ENCODE results near the gene CTNND1.

DNA sequence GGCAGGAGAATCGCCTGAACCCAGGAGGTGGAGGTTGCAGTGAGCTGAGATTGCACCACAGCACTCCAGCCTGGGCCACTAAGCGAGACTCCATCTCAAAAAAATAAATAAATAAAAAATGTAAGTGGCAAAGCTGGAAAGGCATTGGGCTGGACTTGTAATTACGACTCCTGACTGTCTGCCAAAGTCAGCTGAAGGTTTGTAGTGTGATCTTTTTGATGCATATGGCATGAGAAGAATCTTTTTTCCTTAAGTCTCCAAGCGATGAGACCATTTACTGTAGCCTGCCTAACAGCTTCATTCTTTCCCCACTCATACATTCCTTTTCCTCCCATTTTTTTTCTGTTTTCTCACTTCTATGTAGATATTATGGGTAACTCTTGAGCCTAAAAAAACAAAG lies 24.8 kb downstream of the CTNND1 start:
- TF ChIP-seq, protein P1, sequence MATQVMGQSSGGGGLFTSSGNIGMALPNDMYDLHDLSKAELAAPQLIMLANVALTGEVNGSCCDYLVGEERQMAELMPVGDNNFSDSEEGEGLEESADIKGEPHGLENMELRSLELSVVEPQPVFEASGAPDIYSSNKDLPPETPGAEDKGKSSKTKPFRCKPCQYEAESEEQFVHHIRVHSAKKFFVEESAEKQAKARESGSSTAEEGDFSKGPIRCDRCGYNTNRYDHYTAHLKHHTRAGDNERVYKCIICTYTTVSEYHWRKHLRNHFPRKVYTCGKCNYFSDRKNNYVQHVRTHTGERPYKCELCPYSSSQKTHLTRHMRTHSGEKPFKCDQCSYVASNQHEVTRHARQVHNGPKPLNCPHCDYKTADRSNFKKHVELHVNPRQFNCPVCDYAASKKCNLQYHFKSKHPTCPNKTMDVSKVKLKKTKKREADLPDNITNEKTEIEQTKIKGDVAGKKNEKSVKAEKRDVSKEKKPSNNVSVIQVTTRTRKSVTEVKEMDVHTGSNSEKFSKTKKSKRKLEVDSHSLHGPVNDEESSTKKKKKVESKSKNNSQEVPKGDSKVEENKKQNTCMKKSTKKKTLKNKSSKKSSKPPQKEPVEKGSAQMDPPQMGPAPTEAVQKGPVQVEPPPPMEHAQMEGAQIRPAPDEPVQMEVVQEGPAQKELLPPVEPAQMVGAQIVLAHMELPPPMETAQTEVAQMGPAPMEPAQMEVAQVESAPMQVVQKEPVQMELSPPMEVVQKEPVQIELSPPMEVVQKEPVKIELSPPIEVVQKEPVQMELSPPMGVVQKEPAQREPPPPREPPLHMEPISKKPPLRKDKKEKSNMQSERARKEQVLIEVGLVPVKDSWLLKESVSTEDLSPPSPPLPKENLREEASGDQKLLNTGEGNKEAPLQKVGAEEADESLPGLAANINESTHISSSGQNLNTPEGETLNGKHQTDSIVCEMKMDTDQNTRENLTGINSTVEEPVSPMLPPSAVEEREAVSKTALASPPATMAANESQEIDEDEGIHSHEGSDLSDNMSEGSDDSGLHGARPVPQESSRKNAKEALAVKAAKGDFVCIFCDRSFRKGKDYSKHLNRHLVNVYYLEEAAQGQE (IDR thresholded peaks at IDR 0.05; ENCODE audit: borderline replicate concordance): no peak
- TF ChIP-seq POLR2AphosphoS5 (IDR thresholded peaks at IDR 0.05) (no peak), EZH2 (IDR thresholded peaks at IDR 0.05; ENCODE audit: borderline replicate concordance, insufficient read depth, low read length, poor library complexity, severe bottlenecking) (no peak), RAD21 (conservative IDR thresholded peaks at IDR 0.05) (no peak), EP300 (conservative IDR thresholded peaks at IDR 0.05; ENCODE audit: poor library complexity, severe bottlenecking) (no peak), SMC3 (conservative IDR thresholded peaks at IDR 0.05; ENCODE audit: poor library complexity) (no peak)
- TF ChIP-seq, protein P2, sequence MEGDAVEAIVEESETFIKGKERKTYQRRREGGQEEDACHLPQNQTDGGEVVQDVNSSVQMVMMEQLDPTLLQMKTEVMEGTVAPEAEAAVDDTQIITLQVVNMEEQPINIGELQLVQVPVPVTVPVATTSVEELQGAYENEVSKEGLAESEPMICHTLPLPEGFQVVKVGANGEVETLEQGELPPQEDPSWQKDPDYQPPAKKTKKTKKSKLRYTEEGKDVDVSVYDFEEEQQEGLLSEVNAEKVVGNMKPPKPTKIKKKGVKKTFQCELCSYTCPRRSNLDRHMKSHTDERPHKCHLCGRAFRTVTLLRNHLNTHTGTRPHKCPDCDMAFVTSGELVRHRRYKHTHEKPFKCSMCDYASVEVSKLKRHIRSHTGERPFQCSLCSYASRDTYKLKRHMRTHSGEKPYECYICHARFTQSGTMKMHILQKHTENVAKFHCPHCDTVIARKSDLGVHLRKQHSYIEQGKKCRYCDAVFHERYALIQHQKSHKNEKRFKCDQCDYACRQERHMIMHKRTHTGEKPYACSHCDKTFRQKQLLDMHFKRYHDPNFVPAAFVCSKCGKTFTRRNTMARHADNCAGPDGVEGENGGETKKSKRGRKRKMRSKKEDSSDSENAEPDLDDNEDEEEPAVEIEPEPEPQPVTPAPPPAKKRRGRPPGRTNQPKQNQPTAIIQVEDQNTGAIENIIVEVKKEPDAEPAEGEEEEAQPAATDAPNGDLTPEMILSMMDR (IDR thresholded peaks at IDR 0.05; ENCODE audit: poor library complexity, severe bottlenecking): no peak

All from neural cell (in vitro differentiated cells).